GM21825 (cell line): Measurements from ENCODE around the gene TBC1D8.
A peak's percentile ranks its signal among the peaks of the same experiment; 100 is the strongest.

Source experiments
- ATAC-seq: cut with Tn5 transposase; IDR thresholded peaks from one replicate; pipeline ENCODE4 v1.9.1; 2021; ENCODE audit warnings: mild to moderate bottlenecking, moderate library complexity; ENCODE audit not compliant: unreplicated experiment

TBC1D8 gene

GRCh38 chr2:101004620-101005325, 146.4 kb downstream of the TBC1D8 start:
- ATAC-seq, result no peak

- ATAC-seq, result no peak
Measured at GRCh38 chr2:101003278-101003775, 147.9 kb downstream of the TBC1D8 start.

- no peak for ATAC-seq
Measured at GRCh38 chr2:101002562-101003277, 148.5 kb downstream of the TBC1D8 start.

GRCh38 chr2:101001691-101002561, 149.3 kb downstream of the TBC1D8 start, which contains the start of gene RPL31:
Gene RPL31 (plus strand): TSS chr2:101002289. CDS start chr2:101002702, 413 bp downstream.
- ATAC-seq, result peak; percentile 96

GRCh38 chr2:100999995-101000394, 151.2 kb downstream of the TBC1D8 start:
- no peak for ATAC-seq

GRCh38 chr2:100998235-100998573, 153.0 kb downstream of the TBC1D8 start:
- no peak for ATAC-seq

- no peak for ATAC-seq
Measured at GRCh38 chr2:100997509-100998234, 153.5 kb downstream of the TBC1D8 start.

GRCh38 chr2:100995309-100996075, 155.7 kb downstream of the TBC1D8 start:
- ATAC-seq, result no peak

- ATAC-seq, result no peak
Measured at GRCh38 chr2:100993294-100993693, 157.9 kb downstream of the TBC1D8 start.

GRCh38 chr2:100992262-100992661, 158.9 kb downstream of the TBC1D8 start:
- ATAC-seq, result no peak

- no peak for ATAC-seq
Measured at GRCh38 chr2:100991404-100991773, 159.8 kb downstream of the TBC1D8 start.

- ATAC-seq, result no peak
Measured at GRCh38 chr2:100990650-100991403, 160.4 kb downstream of the TBC1D8 start.

GRCh38 chr2:100990166-100990565, 161.0 kb downstream of the TBC1D8 start:
- ATAC-seq, result no peak

- ATAC-seq, result no peak
Measured at GRCh38 chr2:100989666-100990065, 161.5 kb downstream of the TBC1D8 start.

GRCh38 chr2:100988630-100989417, 162.4 kb downstream of the TBC1D8 start:
- ATAC-seq, result no peak

GRCh38 chr2:100987974-100988373, 163.2 kb downstream of the TBC1D8 start:
- ATAC-seq, result no peak

- no peak for ATAC-seq
Measured at GRCh38 chr2:100987536-100987935, 163.6 kb downstream of the TBC1D8 start.

GRCh38 chr2:100986157-100986556, 165.0 kb downstream of the TBC1D8 start:
- ATAC-seq, result no peak
